ENCODE data around the gene PCNP.
"Not testable (repeated sequence)": the region's sequence is repeated elsewhere in the genome, so short reads cannot be mapped to it uniquely, and the experiment has no call there.

PCNP gene

GRCh38 chr3:101567528-101568317, 6.3 kb upstream of the PCNP start:
- DNase-seq: no peak

DNA sequence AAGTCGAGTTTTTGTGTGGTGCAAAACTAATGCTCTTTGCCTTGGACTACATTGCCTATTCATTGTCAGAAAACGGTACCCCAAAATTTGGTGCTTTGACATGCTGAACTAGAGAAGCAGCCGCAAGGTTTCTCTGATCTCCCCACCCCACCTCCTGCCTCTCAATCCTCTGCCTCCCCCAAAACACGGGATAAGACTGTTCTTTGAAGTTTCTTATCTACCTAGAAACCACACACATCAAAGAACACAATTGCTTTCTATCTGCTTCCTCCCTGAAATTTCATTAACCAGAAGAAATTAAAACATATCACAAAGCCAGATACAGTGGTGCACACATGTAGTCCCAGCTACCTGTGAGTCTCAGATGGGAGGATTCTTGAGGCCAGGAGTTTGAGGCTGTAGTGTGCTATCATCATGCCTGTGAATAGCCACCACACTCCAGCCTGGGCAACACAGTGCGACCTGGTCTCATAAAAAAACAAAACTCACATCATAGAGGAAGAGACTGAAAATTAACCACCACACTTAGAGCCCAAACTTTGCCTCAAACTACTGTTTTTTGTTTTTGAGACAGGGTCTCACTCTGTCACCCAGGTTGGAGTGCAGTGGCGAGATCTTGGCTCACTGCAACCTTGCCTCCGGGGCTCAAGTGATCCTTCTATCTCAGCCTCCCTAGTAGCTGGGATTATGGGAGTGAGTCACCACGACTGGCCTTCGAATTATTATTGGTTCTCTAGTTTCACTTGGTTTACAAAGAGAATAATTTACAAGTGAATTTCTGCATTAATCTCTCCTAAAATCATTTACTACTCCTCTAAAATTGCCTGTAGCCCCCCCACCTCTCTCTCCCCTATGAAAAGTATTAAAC, 2.7 kb upstream of the PCNP start:
- DNase-seq: no peak

DNA sequence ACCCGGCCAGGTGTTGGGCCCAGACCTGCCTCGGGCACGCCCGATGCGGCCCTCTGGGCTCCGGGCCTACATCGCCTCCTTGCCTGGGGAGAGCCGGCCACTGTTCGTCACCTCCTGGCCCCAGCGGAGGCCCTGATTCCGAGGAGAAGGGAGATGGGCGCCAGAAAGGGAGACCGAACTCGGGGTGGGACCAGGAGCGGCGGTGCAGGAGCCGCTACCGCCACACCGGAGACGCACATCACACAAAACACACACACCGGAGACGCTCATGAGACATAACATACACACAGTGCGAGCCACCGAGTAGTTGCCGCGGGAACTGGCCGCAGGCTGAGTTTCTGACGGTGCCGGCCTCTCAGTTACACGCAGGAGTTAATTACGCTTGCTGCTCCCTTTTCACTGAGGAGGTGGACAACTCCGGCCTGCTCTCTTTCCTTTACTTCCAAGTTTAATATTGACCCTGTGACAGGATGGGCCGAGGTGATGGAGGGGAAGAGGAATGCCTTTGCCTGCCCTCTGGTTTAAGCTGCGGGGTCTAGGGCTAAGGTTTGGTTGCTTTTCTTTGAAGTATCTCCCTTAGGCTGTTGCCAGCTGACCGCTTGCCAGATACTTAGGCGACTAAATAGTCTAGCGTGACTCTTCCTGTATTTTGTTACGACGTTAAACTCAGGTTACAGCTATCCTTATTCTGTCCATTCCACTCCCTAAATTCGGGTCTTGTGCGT, 570 bp downstream of the PCNP start:
- no peak for DNase-seq

DNA sequence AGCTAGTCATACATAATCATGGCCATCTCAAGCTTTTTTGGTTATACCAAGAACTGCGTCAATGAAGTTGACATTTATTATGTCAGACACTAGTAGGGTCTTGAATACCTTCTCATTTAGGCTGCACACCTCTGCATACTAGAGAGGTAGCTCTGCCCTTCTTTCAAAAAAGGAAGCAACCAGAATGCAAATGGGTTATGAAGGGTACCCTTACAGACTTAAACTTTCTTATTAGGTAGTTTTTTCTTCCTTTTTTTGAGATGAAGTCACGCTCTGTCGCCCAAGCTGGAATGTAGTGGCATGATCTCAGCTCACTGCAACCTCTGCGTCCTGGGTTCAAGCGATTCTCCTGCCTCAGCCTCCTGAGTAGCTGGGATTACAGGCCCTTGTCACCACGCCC, 3.3 kb downstream of the PCNP start:
- no peak for DNase-seq

GRCh38 chr3:101588616-101589015, 14.6 kb downstream of the PCNP start:
- no peak for DNase-seq

- DNase-seq: no peak
These were observed 17.1 kb downstream of the PCNP start for GRCh38 chr3:101591071-101591470.

GRCh38 chr3:101602731-101603130, 28.8 kb downstream of the PCNP start:
- no peak for DNase-seq

DNA sequence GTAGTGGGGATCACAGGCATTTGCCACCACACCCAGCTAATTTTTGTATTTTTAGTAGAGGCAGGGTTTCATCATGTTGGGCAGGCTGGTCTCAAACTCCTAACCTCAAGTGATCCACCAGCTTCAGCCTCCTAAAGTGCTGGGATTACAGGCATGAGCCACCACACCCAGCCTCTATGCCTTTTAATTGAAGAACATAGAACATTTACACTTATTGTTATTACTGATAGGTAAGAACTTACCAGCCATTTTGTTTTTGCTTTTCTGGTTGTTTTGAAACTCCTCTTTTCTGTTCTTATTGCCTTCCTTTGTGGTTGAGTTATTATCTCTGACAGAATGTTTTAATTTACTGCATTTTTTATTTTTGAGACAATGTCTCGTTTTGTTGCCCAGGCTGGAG, 29.2 kb downstream of the PCNP start:
- DNase-seq: no peak

DNA sequence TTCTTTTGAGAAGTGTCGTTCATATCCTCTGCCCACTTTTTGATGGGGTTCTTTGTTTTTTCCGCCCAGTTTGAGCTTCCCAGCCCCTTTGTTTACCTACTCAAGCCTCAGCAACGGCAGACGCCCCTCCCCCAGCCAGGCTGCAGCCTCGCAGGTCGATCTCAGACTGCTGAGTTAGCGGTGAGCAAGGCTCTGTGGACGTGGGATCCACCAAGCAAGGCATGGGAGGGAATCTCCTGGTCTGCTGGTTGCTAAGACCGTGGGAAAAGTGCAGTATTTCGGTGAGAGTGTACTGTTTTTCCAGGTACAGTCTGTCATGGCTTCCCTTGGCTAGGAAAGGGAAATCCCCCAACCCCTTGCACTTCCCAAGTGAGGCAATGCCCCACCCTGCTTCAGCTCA, 31.4 kb downstream of the PCNP start:
- DNase-seq: not testable (repeated sequence)

- DNase-seq: no peak
These were observed 37.0 kb downstream of the PCNP start for GRCh38 chr3:101611023-101611422.

GRCh38 chr3:101613014-101613413, 39.0 kb downstream of the PCNP start:
- not testable (repeated sequence) for DNase-seq

DNA sequence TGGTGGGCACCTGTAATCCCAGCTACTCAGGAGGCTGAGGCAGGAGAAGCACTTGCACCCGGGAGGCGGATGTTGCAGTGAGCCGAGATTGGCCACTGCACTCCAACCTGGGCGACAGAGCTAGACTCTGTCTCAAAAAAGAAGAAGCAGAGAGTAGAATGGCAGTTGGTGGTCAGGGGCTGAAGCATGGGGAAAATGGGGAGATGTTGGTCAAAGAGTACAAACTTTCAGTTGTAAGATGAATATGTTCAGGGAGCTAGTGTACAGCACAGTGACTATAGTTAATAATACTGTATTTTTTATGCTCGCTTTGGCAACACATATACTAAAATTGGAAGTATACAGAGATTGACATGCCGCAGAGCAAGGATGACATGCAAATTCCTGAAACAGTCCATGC, 41.5 kb downstream of the PCNP start:
- no peak for DNase-seq

- DNase-seq: no peak
These were observed 43.5 kb downstream of the PCNP start for GRCh38 chr3:101617478-101617877.

GRCh38 chr3:101618726-101619125, 44.7 kb downstream of the PCNP start:
- no peak for DNase-seq

- DNase-seq: no peak
These were observed 45.8 kb downstream of the PCNP start for GRCh38 chr3:101619734-101620133.

DNA sequence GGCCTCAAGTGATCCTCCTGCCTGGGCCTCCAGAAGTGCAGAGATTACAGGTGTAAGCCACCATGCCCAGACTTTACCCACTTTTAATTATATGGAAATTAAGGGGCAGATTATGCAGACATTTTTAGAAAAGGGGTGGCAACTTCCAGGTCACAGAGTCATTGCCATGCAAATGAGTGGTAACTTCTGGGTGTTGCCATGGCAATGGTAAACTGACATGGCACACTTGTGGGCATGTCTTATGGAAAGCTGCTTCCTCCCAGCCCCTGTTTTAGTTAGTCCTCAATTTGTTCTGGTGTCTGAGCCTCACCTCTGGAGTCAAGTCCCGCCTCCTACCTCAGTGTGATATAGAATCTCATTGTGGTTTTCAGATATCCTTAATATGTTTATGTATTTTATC, 49.7 kb downstream of the PCNP start:
- DNase-seq: no peak

DNA sequence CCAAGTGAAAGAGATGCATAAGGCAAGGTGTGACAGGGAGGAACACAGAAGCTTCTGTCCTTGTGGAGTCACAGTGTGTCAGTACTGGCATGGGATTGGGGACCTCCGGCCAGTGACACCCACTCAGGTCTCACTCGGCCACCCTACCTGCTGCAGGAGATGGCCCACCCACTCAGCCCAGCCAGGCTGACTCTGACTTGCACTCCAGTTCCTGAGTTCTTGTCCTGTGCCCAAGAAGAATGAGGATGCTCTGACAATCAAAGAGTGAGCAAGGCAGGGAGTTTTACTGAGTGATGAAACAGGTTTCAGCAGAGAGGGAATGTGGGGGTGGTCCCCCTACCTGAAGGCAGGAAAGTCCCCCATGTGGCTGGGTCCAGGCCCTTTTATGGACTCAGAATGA, 50.9 kb downstream of the PCNP start:
- DNase-seq: no peak

DNA sequence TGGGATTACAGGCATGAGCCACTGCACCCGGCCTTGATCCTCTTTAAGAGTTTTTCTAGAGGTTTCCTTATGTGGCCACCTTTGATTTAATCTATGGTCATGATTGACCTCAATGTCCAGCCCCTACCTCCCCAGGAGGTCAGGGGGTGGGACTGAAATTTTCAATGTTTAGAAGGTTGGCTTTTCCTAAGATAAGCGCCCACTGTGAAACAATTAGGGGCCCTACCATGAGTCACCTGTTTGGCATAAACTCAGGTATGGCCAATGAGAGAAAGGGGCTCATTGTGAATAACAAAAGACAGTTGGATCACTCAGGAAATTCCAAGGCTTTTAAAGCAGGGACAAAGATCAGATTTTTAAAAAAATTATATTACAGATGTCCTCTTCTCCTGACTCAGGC, 51.9 kb downstream of the PCNP start:
- DNase-seq: no peak

GRCh38 chr3:101629219-101629618, 55.2 kb downstream of the PCNP start:
- DNase-seq: no peak

- no peak for DNase-seq
These were observed 57.3 kb downstream of the PCNP start for GRCh38 chr3:101631098-101631796.

- DNase-seq: not testable (repeated sequence)
These were observed 58.0 kb downstream of the PCNP start for GRCh38 chr3:101631959-101632358.

DNA sequence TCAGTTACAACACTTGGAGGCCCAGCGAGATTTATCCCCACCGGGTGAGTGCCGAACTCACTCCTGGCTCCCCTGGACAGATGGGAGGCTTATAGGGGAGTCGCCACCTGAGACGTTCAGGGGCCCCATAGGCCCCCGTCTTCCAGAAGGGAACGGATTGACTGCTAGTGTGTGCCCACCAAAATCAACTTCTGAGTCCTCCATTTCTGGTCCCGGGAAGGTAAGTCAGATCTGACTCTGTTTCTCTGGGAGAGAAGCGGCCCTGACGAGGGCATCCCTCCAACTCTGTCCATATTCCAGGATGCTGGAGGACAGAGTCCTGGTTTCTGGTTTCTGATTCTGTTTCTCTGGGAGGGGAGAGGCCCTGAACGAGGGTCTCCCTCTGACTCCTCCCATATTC, 58.6 kb downstream of the PCNP start:
- DNase-seq: no peak

DNA sequence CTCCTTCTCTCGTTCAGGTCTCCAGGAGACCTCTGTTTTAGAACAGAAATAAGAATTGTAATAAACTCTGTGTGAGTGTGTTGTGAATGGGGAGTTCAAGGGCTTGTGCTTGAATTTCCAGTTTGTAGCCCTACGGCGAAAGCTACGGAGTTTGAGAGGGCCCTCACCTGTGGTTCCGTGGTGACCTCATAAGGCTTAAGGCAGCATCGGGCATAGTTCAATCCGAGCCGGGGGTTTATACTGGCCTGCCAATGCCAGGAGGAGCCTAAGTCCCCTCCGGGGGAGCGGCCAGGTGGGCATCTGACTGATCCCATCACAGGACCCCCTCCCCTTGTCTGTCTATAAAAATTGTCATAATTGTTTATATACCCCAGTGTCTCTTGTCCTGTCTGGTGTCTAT, 59.2 kb downstream of the PCNP start:
- DNase-seq: no peak
